Measurements from ENCODE around the gene ZBTB40.

DNA sequence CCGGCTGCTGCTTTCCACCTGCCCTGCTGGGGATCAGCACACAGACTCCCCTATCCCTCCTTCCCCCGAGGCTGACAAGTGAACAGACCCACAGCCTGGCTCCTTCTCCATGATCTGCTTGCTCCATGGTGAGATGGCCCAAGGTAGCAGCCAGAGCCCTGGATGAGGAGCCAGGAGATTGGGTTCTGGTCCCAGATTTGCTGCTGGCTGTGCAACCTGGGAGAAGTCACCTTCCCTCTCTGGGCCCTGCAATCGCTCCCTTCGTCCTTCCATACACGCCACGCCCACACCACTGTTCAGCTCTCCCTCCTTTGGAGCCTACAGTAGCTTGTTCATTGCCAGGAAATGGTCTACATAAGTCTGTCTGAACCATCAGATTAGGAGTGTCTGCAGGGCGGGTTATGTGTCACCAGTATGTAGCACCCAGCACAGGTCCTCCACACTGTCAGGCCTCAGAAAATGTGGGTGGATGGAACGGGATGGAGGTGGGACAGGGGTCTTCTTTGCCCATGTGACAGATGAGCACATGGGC is 102.4 kb downstream of the ZBTB40 start:
- TF ChIP-seq, protein P1, sequence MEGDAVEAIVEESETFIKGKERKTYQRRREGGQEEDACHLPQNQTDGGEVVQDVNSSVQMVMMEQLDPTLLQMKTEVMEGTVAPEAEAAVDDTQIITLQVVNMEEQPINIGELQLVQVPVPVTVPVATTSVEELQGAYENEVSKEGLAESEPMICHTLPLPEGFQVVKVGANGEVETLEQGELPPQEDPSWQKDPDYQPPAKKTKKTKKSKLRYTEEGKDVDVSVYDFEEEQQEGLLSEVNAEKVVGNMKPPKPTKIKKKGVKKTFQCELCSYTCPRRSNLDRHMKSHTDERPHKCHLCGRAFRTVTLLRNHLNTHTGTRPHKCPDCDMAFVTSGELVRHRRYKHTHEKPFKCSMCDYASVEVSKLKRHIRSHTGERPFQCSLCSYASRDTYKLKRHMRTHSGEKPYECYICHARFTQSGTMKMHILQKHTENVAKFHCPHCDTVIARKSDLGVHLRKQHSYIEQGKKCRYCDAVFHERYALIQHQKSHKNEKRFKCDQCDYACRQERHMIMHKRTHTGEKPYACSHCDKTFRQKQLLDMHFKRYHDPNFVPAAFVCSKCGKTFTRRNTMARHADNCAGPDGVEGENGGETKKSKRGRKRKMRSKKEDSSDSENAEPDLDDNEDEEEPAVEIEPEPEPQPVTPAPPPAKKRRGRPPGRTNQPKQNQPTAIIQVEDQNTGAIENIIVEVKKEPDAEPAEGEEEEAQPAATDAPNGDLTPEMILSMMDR (IDR thresholded peaks at IDR 0.05): no peak
- TF ChIP-seq EZH2 (IDR thresholded peaks at IDR 0.05) (no peak), EZH2phosphoT487 (IDR thresholded peaks at IDR 0.05) (no peak)

Data from neural progenitor cell (in vitro differentiated cells).